Hepatocyte (in vitro differentiated cells): ENCODE data around the gene ZMIZ2.

Experiments
- EZH2 ChIP-seq: fragments of 200-600 bp; sonication (generic); IDR thresholded peaks from 2 replicates; pipeline ENCODE4 v1.6.1; 2016; ENCODE audit warnings: antibody characterized with exemption, mild to moderate bottlenecking, borderline replicate concordance
- EZH2phosphoT487 ChIP-seq: fragments of 200-600 bp; sonication (generic); IDR thresholded peaks from one replicate; pipeline ENCODE4 v1.6.1; 2018; ENCODE audit warnings: antibody characterized with exemption, mild to moderate bottlenecking, low read depth, moderate library complexity; ENCODE audit not compliant: unreplicated experiment, severe bottlenecking
- TF ChIP-seq, protein P1 (sequence below): fragments of 200-600 bp; sonication (generic); IDR thresholded peaks from 2 replicates; pipeline ENCODE4 v1.5.1; 2016; ENCODE audit warnings: antibody characterized with exemption, mild to moderate bottlenecking; ENCODE audit not compliant: poor library complexity

DNA sequence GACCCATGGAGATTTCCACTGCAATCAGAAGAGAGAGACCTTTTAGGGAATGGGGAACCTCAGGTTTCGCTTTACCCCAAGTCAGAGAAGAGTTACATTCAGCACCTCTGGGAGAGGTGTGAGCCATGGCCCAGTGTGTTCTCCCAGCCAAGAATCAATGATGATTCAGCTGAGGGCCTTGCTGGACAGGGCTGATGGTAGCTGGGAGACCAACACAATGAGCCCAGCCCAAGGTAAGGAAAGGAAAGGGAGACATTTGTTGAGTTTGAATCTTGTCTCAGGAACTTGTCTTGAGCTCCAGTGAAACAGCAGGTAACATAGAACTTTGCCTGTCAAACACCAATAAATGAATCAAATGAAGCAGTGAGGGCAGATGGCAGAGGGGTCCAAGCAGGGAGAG, 33.8 kb downstream of the ZMIZ2 start:
- TF ChIP-seq, protein P1, sequence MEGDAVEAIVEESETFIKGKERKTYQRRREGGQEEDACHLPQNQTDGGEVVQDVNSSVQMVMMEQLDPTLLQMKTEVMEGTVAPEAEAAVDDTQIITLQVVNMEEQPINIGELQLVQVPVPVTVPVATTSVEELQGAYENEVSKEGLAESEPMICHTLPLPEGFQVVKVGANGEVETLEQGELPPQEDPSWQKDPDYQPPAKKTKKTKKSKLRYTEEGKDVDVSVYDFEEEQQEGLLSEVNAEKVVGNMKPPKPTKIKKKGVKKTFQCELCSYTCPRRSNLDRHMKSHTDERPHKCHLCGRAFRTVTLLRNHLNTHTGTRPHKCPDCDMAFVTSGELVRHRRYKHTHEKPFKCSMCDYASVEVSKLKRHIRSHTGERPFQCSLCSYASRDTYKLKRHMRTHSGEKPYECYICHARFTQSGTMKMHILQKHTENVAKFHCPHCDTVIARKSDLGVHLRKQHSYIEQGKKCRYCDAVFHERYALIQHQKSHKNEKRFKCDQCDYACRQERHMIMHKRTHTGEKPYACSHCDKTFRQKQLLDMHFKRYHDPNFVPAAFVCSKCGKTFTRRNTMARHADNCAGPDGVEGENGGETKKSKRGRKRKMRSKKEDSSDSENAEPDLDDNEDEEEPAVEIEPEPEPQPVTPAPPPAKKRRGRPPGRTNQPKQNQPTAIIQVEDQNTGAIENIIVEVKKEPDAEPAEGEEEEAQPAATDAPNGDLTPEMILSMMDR = no peak
- TF ChIP-seq EZH2 (no peak), EZH2phosphoT487 (no peak)
